Naive thymus-derived CD8-positive, alpha-beta T cell (primary cell): Measurements from ENCODE around the gene ITM2A. TPM values are rescaled to one million over a fixed set of nuclear protein-coding genes. Genes with fewer than 3 reads are reported as not detected.

Experiments used
- polyA plus RNA-seq, 3 donors: library from polyadenylated mRNA; unstranded; fragments of 300-500 nt; fragmentation: Illumina TruSeq; gene quantifications; one replicate each; pipeline ENCODE4 v1.2.3, GENCODE V29; 2021
- total RNA-seq, 8 experiments: library from RNA in 2 of 8; stranded (reverse) in 2 of 8; gene quantifications; one replicate each; pipeline ENCODE4 v1.2.3 and lab custom pipeline; 2021 to 2026

ITM2A gene
- total and polyA plus RNA-seq, 5 experiments from 2014 or later: 61.1 to 458 (median 215) TPM

Other genes with a start within 250 kb of the ITM2A start
- 10 to 100 TPM; 43.0 to 47.8 TPM for gene GPR174, start 222.6 kb downstream of the ITM2A start, total RNA-seq
- 1 to 10 TPM; 5.1 to 8.8 (median 5.5) TPM for gene GPR174, start 222.6 kb downstream of the ITM2A start, polyA plus RNA-seq